SK-MEL-5 (cell line): ENCODE results near the gene IGFBP5. TPM values are rescaled to one million over a fixed set of nuclear protein-coding genes. Genes with fewer than 3 reads are reported as not detected.

Experiments
- DNase-seq: peaks from one replicate; pipeline ENCODE4 v3.0.0-alpha.2; 2016; ENCODE audit warnings: low read depth, low spot score
- in situ Hi-C: cut with HindIII; loops from 2 replicates; pipeline ENCODE4 v1.10.0; 2016; ENCODE audit warnings: low sequenced_read_pairs, high pct_unique_total_duplicates, low pct_unique_long_range_greater_than_20kb
- total RNA-seq: library from RNA; depleted of rRNA; stranded (reverse); fragments of >200 nt; shearing (Covaris generic); gene quantifications from 2 replicates; pipeline ENCODE4 v1.2.3, GENCODE V29; 2014

IGFBP5 gene
- total RNA-seq, 1 experiment from 2014 or later, result 0.03 TPM

GRCh38 chr2:216717907-216718615, 22.7 kb upstream of the IGFBP5 start:
- in situ Hi-C loops, result no loop called here
- DNase-seq, result no peak

GRCh38 chr2:216717491-216717901, 22.1 kb upstream of the IGFBP5 start:
- in situ Hi-C loops, result no loop called here
- DNase-seq, result no peak

GRCh38 chr2:216716109-216716508, 20.8 kb upstream of the IGFBP5 start:
- DNase-seq, result no peak
- in situ Hi-C loops, result no loop called here

- in situ Hi-C loops, result no loop called here
- no peak for DNase-seq
Observed at GRCh38 chr2:216715402-216715974, 20.1 kb upstream of the IGFBP5 start.

GRCh38 chr2:216714376-216714775, 19.0 kb upstream of the IGFBP5 start:
- in situ Hi-C loops, result no loop called here
- DNase-seq, result no peak

GRCh38 chr2:216713691-216714336, 18.5 kb upstream of the IGFBP5 start:
- DNase-seq, result peak; percentile 84
- in situ Hi-C loops, result no loop called here

GRCh38 chr2:216711348-216711747, 16.0 kb upstream of the IGFBP5 start:
- no peak for DNase-seq
- in situ Hi-C loops, result no loop called here

- in situ Hi-C loops, result no loop called here
- no peak for DNase-seq
Observed at GRCh38 chr2:216710551-216711301, 15.4 kb upstream of the IGFBP5 start.

GRCh38 chr2:216702756-216703155, 7.4 kb upstream of the IGFBP5 start:
- in situ Hi-C loops, result no loop called here
- DNase-seq, result no peak

- DNase-seq, result no peak
- in situ Hi-C loops, result no loop called here
Observed at GRCh38 chr2:216701544-216701943, 6.2 kb upstream of the IGFBP5 start.

- in situ Hi-C loops, result no loop called here
- no peak for DNase-seq
Observed at GRCh38 chr2:216700781-216701180, 5.4 kb upstream of the IGFBP5 start.

- in situ Hi-C loops, result no loop called here
- DNase-seq, result no peak
Observed at GRCh38 chr2:216700088-216700567, 4.8 kb upstream of the IGFBP5 start.

GRCh38 chr2:216698895-216699294, 3.5 kb upstream of the IGFBP5 start:
- DNase-seq, result peak; percentile 78
- in situ Hi-C loops, result no loop called here

GRCh38 chr2:216698293-216698692, 2.9 kb upstream of the IGFBP5 start:
- DNase-seq, result no peak
- in situ Hi-C loops, result no loop called here

GRCh38 chr2:216696751-216697560, 1.6 kb upstream of the IGFBP5 start:
- DNase-seq, result peak; percentile 61
- in situ Hi-C loops, result no loop called here

GRCh38 chr2:216696321-216696720, 972 bp upstream of the IGFBP5 start:
- in situ Hi-C loops, result no loop called here
- DNase-seq, result no peak

- in situ Hi-C loops, result no loop called here
- no peak for DNase-seq
Observed at GRCh38 chr2:216694826-216695217, 527 bp downstream of the IGFBP5 start.
